Measurements from ENCODE around the gene PPP1R15A.
A peak's percentile ranks its signal among the peaks of the same experiment; 100 is the strongest.

- TF ChIP-seq POLR2A (IDR thresholded peaks at IDR 0.05) = peak in 1 of 4 donors; percentile 42
- TF ChIP-seq, protein P1, sequence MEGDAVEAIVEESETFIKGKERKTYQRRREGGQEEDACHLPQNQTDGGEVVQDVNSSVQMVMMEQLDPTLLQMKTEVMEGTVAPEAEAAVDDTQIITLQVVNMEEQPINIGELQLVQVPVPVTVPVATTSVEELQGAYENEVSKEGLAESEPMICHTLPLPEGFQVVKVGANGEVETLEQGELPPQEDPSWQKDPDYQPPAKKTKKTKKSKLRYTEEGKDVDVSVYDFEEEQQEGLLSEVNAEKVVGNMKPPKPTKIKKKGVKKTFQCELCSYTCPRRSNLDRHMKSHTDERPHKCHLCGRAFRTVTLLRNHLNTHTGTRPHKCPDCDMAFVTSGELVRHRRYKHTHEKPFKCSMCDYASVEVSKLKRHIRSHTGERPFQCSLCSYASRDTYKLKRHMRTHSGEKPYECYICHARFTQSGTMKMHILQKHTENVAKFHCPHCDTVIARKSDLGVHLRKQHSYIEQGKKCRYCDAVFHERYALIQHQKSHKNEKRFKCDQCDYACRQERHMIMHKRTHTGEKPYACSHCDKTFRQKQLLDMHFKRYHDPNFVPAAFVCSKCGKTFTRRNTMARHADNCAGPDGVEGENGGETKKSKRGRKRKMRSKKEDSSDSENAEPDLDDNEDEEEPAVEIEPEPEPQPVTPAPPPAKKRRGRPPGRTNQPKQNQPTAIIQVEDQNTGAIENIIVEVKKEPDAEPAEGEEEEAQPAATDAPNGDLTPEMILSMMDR (IDR thresholded peaks at IDR 0.05) = no peak
These were observed 35.1 kb upstream of the PPP1R15A start for GRCh38 chr19:48837051-48837524.
